Measurements from ENCODE around the gene ZNF774.
"Not testable (repeated sequence)": the region's sequence is repeated elsewhere in the genome, so short reads cannot be mapped to it uniquely, and the experiment has no call there.

The ZNF774 gene

GRCh38 chr15:90352107-90352893 is at the start of gene ZNF774:
Gene ZNF774 (plus strand): TSS chr15:90352284. CDS start chr15:90354661, 2,377 bp downstream.
- DNase-seq = peak; percentile 96 to 97

GRCh38 chr15:90305355-90305754 is 46.7 kb upstream of the ZNF774 start:
- not testable (repeated sequence) for DNase-seq

GRCh38 chr15:90305932-90306331 is 46.2 kb upstream of the ZNF774 start:
- DNase-seq = no peak

- DNase-seq = no peak
Measured at GRCh38 chr15:90306560-90306959, 45.5 kb upstream of the ZNF774 start.

- no peak for DNase-seq
Measured at GRCh38 chr15:90307661-90308060, 44.4 kb upstream of the ZNF774 start.

- no peak for DNase-seq
Measured at GRCh38 chr15:90309020-90309419, 43.1 kb upstream of the ZNF774 start.

GRCh38 chr15:90315278-90315982 is 36.7 kb upstream of the ZNF774 start:
- no peak for DNase-seq

- no peak for DNase-seq
Measured at GRCh38 chr15:90316139-90316538, 35.9 kb upstream of the ZNF774 start.

GRCh38 chr15:90318591-90318990 is 33.5 kb upstream of the ZNF774 start:
- DNase-seq = no peak

- peak; percentile 87 to 89 for DNase-seq
Measured at GRCh38 chr15:90320062-90320884, 31.8 kb upstream of the ZNF774 start.

- DNase-seq = no peak
Measured at GRCh38 chr15:90320885-90321278, 31.2 kb upstream of the ZNF774 start.

GRCh38 chr15:90322538-90322937 is 29.5 kb upstream of the ZNF774 start:
- DNase-seq = no peak

GRCh38 chr15:90325726-90326125 is 26.4 kb upstream of the ZNF774 start:
- no peak for DNase-seq

GRCh38 chr15:90326441-90326840 is 25.6 kb upstream of the ZNF774 start:
- DNase-seq = no peak

- DNase-seq = no peak
Measured at GRCh38 chr15:90327311-90327710, 24.8 kb upstream of the ZNF774 start.

GRCh38 chr15:90334304-90334731 is 17.8 kb upstream of the ZNF774 start:
- DNase-seq = no peak

- DNase-seq = no peak
Measured at GRCh38 chr15:90336705-90337141, 15.4 kb upstream of the ZNF774 start.

GRCh38 chr15:90337256-90337655 is 14.8 kb upstream of the ZNF774 start:
- no peak for DNase-seq

GRCh38 chr15:90338532-90338931 is 13.6 kb upstream of the ZNF774 start:
- DNase-seq = no peak

- peak in 1 of 2 experiments; percentile 19 for DNase-seq
Measured at GRCh38 chr15:90340345-90340744, 11.7 kb upstream of the ZNF774 start.

GRCh38 chr15:90343302-90343790 is 8.7 kb upstream of the ZNF774 start:
- no peak for DNase-seq

GRCh38 chr15:90344662-90345061 is 7.4 kb upstream of the ZNF774 start:
- no peak for DNase-seq

GRCh38 chr15:90345857-90346256 is 6.2 kb upstream of the ZNF774 start:
- DNase-seq = no peak

All from NCI-H2081 (cell line).